ENCODE data around the gene CRELD1.

CRELD1 gene

DNA sequence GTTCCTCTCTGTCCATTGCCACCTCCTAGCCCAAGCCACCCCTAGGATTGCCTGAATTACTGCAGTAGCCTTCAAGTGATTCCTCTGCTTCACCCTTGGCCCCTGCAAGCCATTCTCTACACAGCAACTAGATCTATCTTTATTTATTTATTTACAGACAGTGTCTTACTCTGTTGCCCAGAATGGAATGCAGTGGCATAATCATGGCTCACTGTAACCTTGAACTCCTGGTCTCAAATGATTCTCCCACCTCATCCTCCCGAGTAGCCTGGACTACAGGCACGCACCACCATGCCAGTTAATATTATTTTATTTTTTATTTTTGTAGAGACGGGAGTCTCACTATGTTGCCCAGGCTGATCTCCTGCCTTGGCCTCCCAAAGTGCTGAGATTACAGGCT is 45.1 kb upstream of the CRELD1 start:
- H3K4me2 ChIP-seq, result no peak overlapping the region
- H4K20me1 ChIP-seq (ENCODE audit: insufficient read depth), result no peaks in the 10 kb centered on the region
- H3K27me3 ChIP-seq (ENCODE audit: insufficient read depth, low read depth), result no peaks in the 10 kb centered on the region
- H3K27ac ChIP-seq, result no peak overlapping the region
- peaks cover 4% of the 10 kb centered on the region for H3K4me1 ChIP-seq (ENCODE audit: low read depth, poor library complexity, severe bottlenecking)
- H2AFZ ChIP-seq (ENCODE audit: low read depth), result no peak overlapping the region
- TF ChIP-seq, protein P1, sequence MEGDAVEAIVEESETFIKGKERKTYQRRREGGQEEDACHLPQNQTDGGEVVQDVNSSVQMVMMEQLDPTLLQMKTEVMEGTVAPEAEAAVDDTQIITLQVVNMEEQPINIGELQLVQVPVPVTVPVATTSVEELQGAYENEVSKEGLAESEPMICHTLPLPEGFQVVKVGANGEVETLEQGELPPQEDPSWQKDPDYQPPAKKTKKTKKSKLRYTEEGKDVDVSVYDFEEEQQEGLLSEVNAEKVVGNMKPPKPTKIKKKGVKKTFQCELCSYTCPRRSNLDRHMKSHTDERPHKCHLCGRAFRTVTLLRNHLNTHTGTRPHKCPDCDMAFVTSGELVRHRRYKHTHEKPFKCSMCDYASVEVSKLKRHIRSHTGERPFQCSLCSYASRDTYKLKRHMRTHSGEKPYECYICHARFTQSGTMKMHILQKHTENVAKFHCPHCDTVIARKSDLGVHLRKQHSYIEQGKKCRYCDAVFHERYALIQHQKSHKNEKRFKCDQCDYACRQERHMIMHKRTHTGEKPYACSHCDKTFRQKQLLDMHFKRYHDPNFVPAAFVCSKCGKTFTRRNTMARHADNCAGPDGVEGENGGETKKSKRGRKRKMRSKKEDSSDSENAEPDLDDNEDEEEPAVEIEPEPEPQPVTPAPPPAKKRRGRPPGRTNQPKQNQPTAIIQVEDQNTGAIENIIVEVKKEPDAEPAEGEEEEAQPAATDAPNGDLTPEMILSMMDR (conservative IDR thresholded peaks at IDR 0.05; ENCODE audit: low read depth, low read length), result no peak
- peaks cover 21% of the 10 kb centered on the region for H3K79me2 ChIP-seq (ENCODE audit: insufficient read depth, low read depth)
- H3K9ac ChIP-seq, result no peak overlapping the region
- no peaks in the 10 kb centered on the region for H3K36me3 ChIP-seq (ENCODE audit: insufficient read depth)
- no peak overlapping the region for H3K4me3 ChIP-seq (IDR thresholded peaks at IDR 0.05; ENCODE audit: insufficient read depth, low read depth, low read length)

DNA sequence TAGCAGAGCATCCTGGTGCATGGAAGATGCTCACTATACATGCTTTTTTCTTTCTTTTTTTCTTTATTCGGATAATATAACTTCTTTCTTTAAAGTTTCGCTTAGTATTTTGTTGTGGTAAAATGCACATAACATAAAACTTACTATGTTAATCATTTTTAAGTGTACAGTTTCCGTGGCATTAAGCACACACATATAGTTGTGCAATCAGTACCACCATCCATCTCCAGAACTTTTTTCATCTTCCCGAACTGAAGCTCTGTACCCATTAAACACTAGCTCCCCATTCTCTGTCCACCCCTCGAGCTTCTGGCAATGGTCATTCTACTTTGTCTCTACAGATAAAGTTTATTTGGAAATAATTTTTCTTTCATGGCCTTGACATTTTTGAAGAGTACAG is 44.2 kb upstream of the CRELD1 start:
- Histone ChIP-seq H3K27me3 (ENCODE audit: insufficient read depth, low read depth) (no peaks in the 10 kb centered on the region), H3K4me1 (ENCODE audit: low read depth, poor library complexity, severe bottlenecking) (peaks cover 12% of the 10 kb centered on the region), H3K36me3 (ENCODE audit: insufficient read depth) (no peaks in the 10 kb centered on the region), H3K4me3 (IDR thresholded peaks at IDR 0.05; ENCODE audit: insufficient read depth, low read depth, low read length) (no peak overlapping the region), H3K4me2 (no peak overlapping the region), H3K79me2 (ENCODE audit: insufficient read depth, low read depth) (peaks cover 21% of the 10 kb centered on the region), H2AFZ (ENCODE audit: low read depth) (no peak overlapping the region; the same call in 1 of the 2 replicates), H3K27ac (no peak overlapping the region), H3K9ac (no peak overlapping the region), H4K20me1 (ENCODE audit: insufficient read depth) (no peaks in the 10 kb centered on the region)
- TF ChIP-seq, protein P1 (conservative IDR thresholded peaks at IDR 0.05; ENCODE audit: low read depth, low read length), result no peak

DNA sequence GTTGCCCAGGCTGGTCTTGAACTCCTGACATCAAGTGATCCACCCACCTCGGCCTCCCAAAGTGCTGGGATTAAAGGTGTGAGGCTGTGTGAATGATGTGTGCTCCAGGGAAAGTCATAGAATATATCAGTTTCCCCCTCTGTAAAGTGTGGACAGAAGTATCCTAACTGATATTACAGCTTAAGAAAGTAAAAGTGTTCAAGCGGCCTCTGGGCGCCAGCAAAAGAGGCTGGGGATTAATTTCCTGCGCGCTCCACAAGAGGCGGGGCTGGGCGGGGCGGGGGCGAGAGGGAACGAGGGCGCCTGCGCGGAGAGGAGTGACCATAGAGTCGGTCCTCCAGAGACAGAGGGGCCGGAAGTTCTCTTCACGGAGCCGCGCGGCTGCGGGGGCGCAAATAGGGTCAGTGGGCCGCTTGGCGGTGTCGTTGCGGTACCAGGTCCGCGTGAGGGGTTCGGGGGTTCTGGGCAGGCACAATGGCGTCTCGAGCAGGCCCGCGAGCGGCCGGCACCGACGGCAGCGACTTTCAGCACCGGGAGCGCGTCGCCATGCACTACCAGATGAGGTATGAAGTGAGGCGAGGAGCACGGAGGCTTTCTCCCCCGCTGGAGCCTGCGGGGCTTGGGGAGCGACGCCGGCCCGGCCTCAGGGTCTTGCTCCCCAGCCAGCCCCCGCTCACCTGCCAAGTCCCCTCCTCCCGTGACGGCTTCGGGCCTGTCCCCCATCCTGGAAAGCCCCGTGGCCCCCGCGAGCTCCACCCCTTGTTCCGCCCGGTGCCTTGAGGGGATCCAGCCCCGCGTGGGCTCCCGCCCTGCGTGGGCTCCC is 43.2 kb upstream of the CRELD1 start, which contains the start of gene JAGN1:
TSS of gene JAGN1 (plus strand) at position 362 of the 823 bp plus-strand sequence. CDS start at position 475, 113 bp downstream.
- H3K27me3 ChIP-seq (ENCODE audit: insufficient read depth, low read depth), result no peaks in the 10 kb centered on the region
- H3K4me1 ChIP-seq (ENCODE audit: low read depth, poor library complexity, severe bottlenecking), result peaks cover 23% of the 10 kb centered on the region
- peak within 1 kb of the TSS; percentile 76 for H3K4me2 ChIP-seq
- H3K9ac ChIP-seq, result peak within 1 kb of the TSS; percentile 95
- TF ChIP-seq, protein P1 (conservative IDR thresholded peaks at IDR 0.05; ENCODE audit: low read depth, low read length), result no peak
- H3K36me3 ChIP-seq (ENCODE audit: insufficient read depth), result no peaks in the 10 kb centered on the region
- H2AFZ ChIP-seq (ENCODE audit: low read depth), result peak within 1 kb of the TSS; percentile 73
- H3K27ac ChIP-seq, result peak within 1 kb of the TSS; percentile 83
- H4K20me1 ChIP-seq (ENCODE audit: insufficient read depth), result no peaks in the 10 kb centered on the region
- peaks cover 21% of the 10 kb centered on the region for H3K79me2 ChIP-seq (ENCODE audit: insufficient read depth, low read depth)
- H3K4me3 ChIP-seq (IDR thresholded peaks at IDR 0.05; ENCODE audit: insufficient read depth, low read depth, low read length), result peak within 1 kb of the TSS; percentile 38

DNA sequence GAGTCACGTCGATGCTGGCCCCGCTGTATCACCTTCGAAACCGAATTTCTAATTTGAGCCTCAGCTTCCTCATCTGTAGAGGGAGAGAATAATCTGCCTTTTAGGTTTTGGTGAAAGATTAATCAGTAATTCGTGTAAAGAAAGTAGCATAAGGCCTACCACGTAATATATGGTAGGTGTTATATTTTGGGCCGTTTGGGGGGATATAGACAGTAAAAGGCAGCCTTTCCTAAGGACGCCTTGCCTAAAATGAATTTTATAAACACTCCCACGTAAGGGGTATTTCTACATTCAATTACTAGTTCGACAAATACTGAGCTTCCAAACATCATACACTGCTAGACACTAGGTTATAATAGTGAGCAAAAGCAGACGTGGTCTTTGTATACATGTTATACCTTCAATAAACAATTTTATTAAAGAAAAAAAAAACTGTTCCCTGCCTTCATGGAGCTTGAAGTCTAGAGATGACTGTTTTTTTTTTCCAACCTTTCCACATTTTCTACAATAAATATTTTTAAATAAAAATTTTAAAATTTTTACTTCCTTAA is 42.5 kb upstream of the CRELD1 start:
- Histone ChIP-seq H4K20me1 (ENCODE audit: insufficient read depth) (no peaks in the 10 kb centered on the region), H3K27ac (peak overlapping the region; percentile 83), H3K4me1 (ENCODE audit: low read depth, poor library complexity, severe bottlenecking) (peaks cover 30% of the 10 kb centered on the region), H2AFZ (ENCODE audit: low read depth) (peak overlapping the region; percentile 69), H3K36me3 (ENCODE audit: insufficient read depth) (no peaks in the 10 kb centered on the region), H3K79me2 (ENCODE audit: insufficient read depth, low read depth) (peaks cover 21% of the 10 kb centered on the region), H3K27me3 (ENCODE audit: insufficient read depth, low read depth) (no peaks in the 10 kb centered on the region), H3K9ac (peak overlapping the region; percentile 95), H3K4me2 (peak overlapping the region; percentile 76), H3K4me3 (IDR thresholded peaks at IDR 0.05; ENCODE audit: insufficient read depth, low read depth, low read length) (no peak overlapping the region)
- TF ChIP-seq, protein P1 (conservative IDR thresholded peaks at IDR 0.05; ENCODE audit: low read depth, low read length), result no peak
